Stimulated activated CD4-positive, alpha-beta T cell treated with anti-CD3 and anti-CD28 coated beads, Interleukin-12 subunit alpha, Interleukin-12 subunit beta, amount 100 ng/mL, for 48 hours (primary cell): ENCODE measurements around the gene XDH.

Source experiments
- DNase-seq, 3 donors: peaks; one replicate each; pipeline ENCODE4 v3.0.0-alpha.2; 2020; ENCODE audit warnings: low read depth in 2 of 3, low spot score in 1 of 3

Gene XDH

GRCh38 chr2:31333046-31333445 is 81.5 kb downstream of the XDH start:
- no peak for DNase-seq

GRCh38 chr2:31332521-31332920 is 82.0 kb downstream of the XDH start:
- no peak for DNase-seq

GRCh38 chr2:31331156-31331555 is 83.4 kb downstream of the XDH start:
- no peak for DNase-seq

DNA sequence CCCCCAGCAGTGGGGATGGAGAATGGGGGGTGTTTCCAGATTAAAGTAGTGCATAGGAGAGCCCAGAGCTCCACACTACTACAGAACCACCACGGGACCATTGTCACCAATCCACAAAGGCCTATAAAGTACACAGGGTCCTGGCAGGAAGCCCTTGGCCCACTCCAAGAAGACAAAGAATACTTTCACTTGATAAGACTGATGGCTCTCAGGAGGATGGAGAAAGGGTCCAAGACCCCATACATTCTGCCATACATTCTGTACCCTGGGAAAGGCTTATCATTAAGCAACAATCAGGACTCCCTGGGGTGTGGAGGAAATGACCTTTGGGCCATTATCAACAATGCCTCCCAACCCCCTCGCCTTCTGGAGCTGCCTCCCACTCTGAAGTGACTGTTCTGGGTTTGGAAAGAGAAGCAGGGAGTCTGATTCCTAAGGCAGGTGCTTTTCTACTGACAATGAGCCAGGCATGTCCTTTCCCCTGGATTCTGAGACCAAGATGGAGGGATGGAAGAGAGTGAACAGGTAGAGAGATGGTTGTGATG is 85.4 kb downstream of the XDH start:
- no peak for DNase-seq

- no peak for DNase-seq
Observed at GRCh38 chr2:31328026-31328425, 86.5 kb downstream of the XDH start.

DNA sequence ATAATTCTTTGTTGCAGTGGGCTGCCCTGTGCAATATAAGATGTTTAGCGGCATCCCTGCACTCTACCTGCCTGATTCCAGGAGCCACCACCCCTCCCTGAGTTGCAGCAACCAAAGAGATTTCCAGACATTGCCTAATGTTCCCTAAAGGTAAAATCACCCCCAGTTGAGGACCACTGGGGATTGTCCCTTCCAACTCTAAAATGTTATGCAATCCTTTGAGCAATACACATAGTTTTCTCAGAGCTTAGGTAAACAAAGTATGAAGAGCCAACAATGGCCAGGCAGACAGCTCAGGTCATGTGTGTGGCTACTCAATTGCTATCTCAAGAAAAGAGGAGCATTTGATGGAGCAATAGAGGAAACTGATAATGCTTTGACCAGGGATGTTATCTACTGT is 87.0 kb downstream of the XDH start:
- DNase-seq = no peak

- no peak for DNase-seq
Observed at GRCh38 chr2:31324016-31324633, 90.4 kb downstream of the XDH start.

GRCh38 chr2:31322371-31322770 is 92.2 kb downstream of the XDH start:
- no peak for DNase-seq

GRCh38 chr2:31319406-31320175 is 95.0 kb downstream of the XDH start:
- peak in 2 of 3 donors; percentile 12 to 32 for DNase-seq

GRCh38 chr2:31318361-31319336 is 95.9 kb downstream of the XDH start:
- peak in 2 of 3 donors; percentile 14 to 17 for DNase-seq

GRCh38 chr2:31317396-31317795 is 97.1 kb downstream of the XDH start:
- DNase-seq = no peak

GRCh38 chr2:31314761-31315160 is 99.8 kb downstream of the XDH start:
- no peak for DNase-seq

DNA sequence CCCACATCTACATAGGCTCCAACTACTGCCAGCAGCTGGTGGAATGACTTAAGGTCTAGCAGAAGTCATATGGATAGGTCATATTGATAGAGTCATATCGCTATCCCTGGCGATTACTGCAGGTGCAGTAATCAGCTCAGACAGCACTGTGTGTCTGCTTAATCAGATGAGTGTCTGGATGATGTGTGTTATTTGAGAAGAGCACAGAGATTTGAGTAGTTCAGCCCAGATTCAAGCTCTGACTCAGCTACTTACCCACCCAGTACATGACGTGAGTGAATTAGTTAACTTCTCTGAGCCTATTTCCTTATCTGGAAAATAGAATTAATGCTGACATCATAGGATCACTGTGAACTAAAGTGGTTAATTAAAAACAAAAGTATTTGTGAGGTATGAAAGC is 101.6 kb downstream of the XDH start:
- no peak for DNase-seq

GRCh38 chr2:31304816-31305215 is 109.7 kb downstream of the XDH start:
- no peak for DNase-seq

GRCh38 chr2:31302940-31303563 is 111.5 kb downstream of the XDH start:
- no peak for DNase-seq

GRCh38 chr2:31300309-31300708 is 114.2 kb downstream of the XDH start:
- no peak for DNase-seq

DNA sequence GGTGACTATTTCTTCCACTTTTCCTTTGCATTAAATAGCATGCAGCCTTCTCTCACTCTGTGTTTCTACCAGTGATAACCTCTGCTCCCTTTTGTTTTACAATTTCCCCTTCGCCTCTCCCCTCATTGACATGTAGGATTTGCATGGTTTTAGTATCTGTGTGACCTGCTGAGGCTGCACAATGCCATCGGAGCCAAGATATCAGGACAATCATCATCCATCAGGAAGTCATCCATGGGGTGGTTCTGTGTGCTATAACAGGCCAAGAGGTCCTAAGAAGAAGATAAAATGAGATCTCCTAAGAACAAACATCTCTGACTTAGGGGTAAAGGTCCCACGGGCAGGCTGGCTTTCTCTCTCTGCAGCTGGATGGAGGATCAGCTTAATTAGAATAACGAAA is 115.0 kb downstream of the XDH start:
- no peak for DNase-seq

- DNase-seq = no peak
Observed at GRCh38 chr2:31297751-31298150, 116.8 kb downstream of the XDH start.

DNA sequence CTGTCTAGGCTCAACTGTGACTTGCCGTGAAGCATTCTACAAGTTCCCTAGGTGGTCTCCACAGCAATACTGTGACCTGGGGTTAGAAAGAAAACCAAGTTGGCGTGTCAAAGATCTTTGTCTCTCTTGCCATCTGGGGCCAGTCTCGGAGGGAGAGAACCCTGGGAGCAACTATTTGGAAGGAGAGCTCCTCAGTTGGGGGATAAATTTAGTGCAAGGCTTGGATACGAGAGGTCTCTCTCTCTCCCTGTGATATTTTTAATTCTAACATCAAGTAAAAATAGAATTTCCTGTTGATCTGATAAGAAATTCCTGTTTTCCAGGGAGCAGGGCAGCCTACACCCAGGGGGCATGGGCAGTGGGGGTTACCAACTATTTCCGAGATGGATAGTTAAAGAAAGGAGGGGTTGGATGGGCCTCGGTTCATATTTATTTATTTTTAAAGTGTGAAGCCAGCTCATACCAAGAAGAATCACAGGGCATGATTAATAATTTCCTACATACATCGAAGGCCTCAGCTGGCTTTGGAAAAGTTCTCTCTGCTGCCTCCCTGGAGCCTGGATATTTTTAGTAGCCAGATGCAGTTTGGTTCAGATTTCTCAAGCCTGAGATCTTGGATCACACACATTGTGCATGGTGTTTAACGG is 117.8 kb downstream of the XDH start:
- no peak for DNase-seq

- DNase-seq = no peak
Observed at GRCh38 chr2:31294196-31294595, 120.3 kb downstream of the XDH start.
